NCI-H128 (cell line): ENCODE results near the gene PATE2.

Experiments used
- DNase-seq: peaks from one replicate; lab custom pipeline; 2025; ENCODE audit not compliant: unreplicated experiment; lab: John Stamatoyannopoulos, UW

Gene PATE2

GRCh38 chr11:125778728-125779127 is at the start of gene PATE2:
Gene PATE2 (minus strand): TSS chr11:125778828. CDS start chr11:125778773, 55 bp downstream.
- DNase-seq, result no peak

GRCh38 chr11:125807909-125808308 is 29.3 kb upstream of the PATE2 start:
- DNase-seq, result no peak

GRCh38 chr11:125802387-125802786 is 23.8 kb upstream of the PATE2 start:
- DNase-seq, result no peak

- no peak for DNase-seq
These were observed 21.2 kb upstream of the PATE2 start for GRCh38 chr11:125799808-125800207.

GRCh38 chr11:125797641-125798040 is 19.0 kb upstream of the PATE2 start:
- DNase-seq, result no peak

- DNase-seq, result no peak
These were observed 12.2 kb upstream of the PATE2 start for GRCh38 chr11:125790825-125791224.

GRCh38 chr11:125787827-125788226 is 9.2 kb upstream of the PATE2 start, which contains the start of gene PATE3:
Gene PATE3 (plus strand): TSS chr11:125788127. CDS start chr11:125788152, 25 bp downstream.
- no peak for DNase-seq

GRCh38 chr11:125784678-125785077 is 6.0 kb upstream of the PATE2 start:
- DNase-seq, result no peak

GRCh38 chr11:125777309-125777708 is 1.3 kb downstream of the PATE2 start:
- DNase-seq, result no peak

- no peak for DNase-seq
These were observed 5.1 kb downstream of the PATE2 start for GRCh38 chr11:125773516-125773915.

GRCh38 chr11:125772834-125773505 is 5.7 kb downstream of the PATE2 start:
- DNase-seq, result no peak

- no peak for DNase-seq
These were observed 8.0 kb downstream of the PATE2 start for GRCh38 chr11:125770583-125770982.

GRCh38 chr11:125768336-125769046 is 10.1 kb downstream of the PATE2 start:
- no peak for DNase-seq

- no peak for DNase-seq
These were observed 12.4 kb downstream of the PATE2 start for GRCh38 chr11:125766251-125766650.

- DNase-seq, result no peak
These were observed 15.1 kb downstream of the PATE2 start for GRCh38 chr11:125763483-125763882.

- DNase-seq, result no peak
These were observed 16.2 kb downstream of the PATE2 start for GRCh38 chr11:125762445-125762844.

GRCh38 chr11:125756050-125756449 is 22.6 kb downstream of the PATE2 start:
- DNase-seq, result no peak

- DNase-seq, result no peak
These were observed 28.0 kb downstream of the PATE2 start for GRCh38 chr11:125750629-125751028.

- DNase-seq, result no peak
These were observed 32.6 kb downstream of the PATE2 start, which contains the start of gene PATE1 for GRCh38 chr11:125745979-125746378. Gene PATE1 (plus strand): TSS chr11:125746279. CDS start chr11:125746305, 26 bp downstream.

GRCh38 chr11:125743681-125744080 is 34.9 kb downstream of the PATE2 start:
- no peak for DNase-seq

- no peak for DNase-seq
These were observed 38.0 kb downstream of the PATE2 start for GRCh38 chr11:125740617-125741016.

GRCh38 chr11:125728969-125729368 is 49.7 kb downstream of the PATE2 start:
- DNase-seq, result no peak
